Brain microvascular endothelial cell (primary cell): ENCODE data around the gene SGSH.

ENCODE experiments used
- DNase-seq: peaks from one replicate; pipeline ENCODE4 v3.0.0-alpha.2; 2020
- H3K27ac ChIP-seq: fragments of 250-450 bp; sonication (Bioruptor Pico); 2 replicates; pipeline ENCODE4 v1.5.1; 2020; ENCODE audit warnings: mild to moderate bottlenecking, moderate library complexity
- H3K27me3 ChIP-seq: fragments of 250-450 bp; sonication (Bioruptor Pico); replicated peaks from 2 replicates; pipeline ENCODE4 v1.5.1; 2020; ENCODE audit warnings: mild to moderate bottlenecking
- H3K36me3 ChIP-seq: fragments of 250-450 bp; sonication (Bioruptor Pico); replicated peaks from 2 replicates; pipeline ENCODE4 v1.5.1; 2020; ENCODE audit warnings: mild to moderate bottlenecking
- H3K4me3 ChIP-seq: 2 replicates; pipeline ENCODE4 v1.5.1; 2011; ENCODE audit warnings: low read depth, mild to moderate bottlenecking, control low read depth, low read length, moderate library complexity
- CTCF ChIP-seq: IDR thresholded peaks from 2 replicates; pipeline ENCODE4 v1.5.1; 2011; ENCODE audit warnings: low read depth, mild to moderate bottlenecking, moderate library complexity, low read length, control low read depth, inconsistent platforms; ENCODE audit errors: missing control alignments
- in situ Hi-C: cut with HindIII; loops from 2 replicates; pipeline ENCODE4 v1.10.0; 2017; ENCODE audit warnings: low sequenced_read_pairs, low pct_ligation_motif_present

The SGSH gene

GRCh38 chr17:80220054-80220735 lies at the start of gene SGSH, which contains the start of gene SLC26A11:
TSS of gene SGSH (minus strand) at chr17:80220333. CDS start at chr17:80220313, 20 bp downstream.
TSS of gene SLC26A11 (plus strand) at chr17:80220427. CDS start at chr17:80221561, 1,134 bp downstream.
- in situ Hi-C loops = no loop called here
- Histone ChIP-seq H3K27me3 (no peaks in the 10 kb centered on the region), H3K36me3 (no peaks in the 10 kb centered on the region), H3K4me3 (peak within 1 kb of the TSS; percentile 61), H3K27ac (no peak within 1 kb of the TSS)
- DNase-seq = peak; percentile 40
- no peak for TF ChIP-seq CTCF

GRCh38 chr17:80269405-80269807 lies 49.3 kb upstream of the SGSH start:
- no peak for TF ChIP-seq CTCF
- Histone ChIP-seq H3K27ac (no peak overlapping the region), H3K36me3 (peaks cover 10% of the 10 kb centered on the region), H3K4me3 (no peak overlapping the region), H3K27me3 (no peaks in the 10 kb centered on the region)
- in situ Hi-C loops = no loop called here
- DNase-seq = no peak

GRCh38 chr17:80268427-80268826 lies 48.3 kb upstream of the SGSH start:
- in situ Hi-C loops = no loop called here
- Histone ChIP-seq H3K27me3 (no peaks in the 10 kb centered on the region), H3K27ac (no peak overlapping the region), H3K4me3 (no peak overlapping the region), H3K36me3 (peaks cover 10% of the 10 kb centered on the region)
- no peak for TF ChIP-seq CTCF
- no peak for DNase-seq

- in situ Hi-C loops = no loop called here
- no peak for DNase-seq
- TF ChIP-seq CTCF = no peak
- no peaks in the 10 kb centered on the region for H3K27me3 ChIP-seq
- H3K27ac ChIP-seq = no peak overlapping the region
- no peak overlapping the region for H3K4me3 ChIP-seq
- H3K36me3 ChIP-seq = peaks cover 10% of the 10 kb centered on the region
Observed at GRCh38 chr17:80267391-80267790, 47.3 kb upstream of the SGSH start.

DNA sequence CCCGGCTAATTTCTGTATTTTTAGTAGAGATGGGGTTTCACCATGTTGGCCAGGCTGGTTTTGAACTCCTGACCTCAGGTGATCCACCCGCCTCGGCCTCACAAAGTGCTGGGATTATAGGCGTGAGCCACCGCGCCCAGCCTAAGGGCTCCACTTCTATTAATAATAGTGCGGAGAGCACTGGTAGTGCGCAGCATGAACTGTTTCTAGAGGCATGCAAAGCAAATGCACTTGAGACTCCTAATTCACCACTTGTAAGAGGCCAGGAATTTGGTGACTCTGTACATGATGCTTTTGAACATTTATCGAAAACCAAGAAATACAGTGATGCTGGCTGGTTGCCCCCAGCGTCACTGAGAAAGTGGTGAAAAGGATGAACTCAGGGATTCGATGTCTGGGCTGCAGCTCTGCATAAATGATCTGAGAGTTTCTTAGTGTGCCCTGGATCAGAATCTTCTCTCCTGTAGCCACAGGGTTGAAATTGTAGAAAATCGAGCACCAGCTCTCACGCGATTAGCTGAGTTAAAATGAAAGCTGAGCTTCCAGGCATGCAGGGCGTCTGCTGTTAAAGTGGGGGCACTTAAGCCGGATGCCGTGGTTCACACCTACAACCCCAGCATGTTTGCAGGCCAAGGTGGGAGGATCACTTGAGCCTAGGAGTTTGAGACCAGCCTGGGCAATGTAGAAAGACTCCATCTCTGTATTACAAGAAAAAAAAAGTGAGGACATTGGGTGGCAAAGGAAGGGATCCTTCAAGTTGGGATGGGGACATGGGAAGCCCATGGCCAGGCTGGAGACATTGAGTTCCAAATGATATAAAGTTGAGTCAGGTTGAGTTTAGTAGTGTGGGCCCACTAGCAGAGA lies 45.3 kb upstream of the SGSH start:
- Histone ChIP-seq H3K4me3 (no peak overlapping the region), H3K27ac (no peak overlapping the region), H3K27me3 (no peaks in the 10 kb centered on the region), H3K36me3 (peaks cover 13% of the 10 kb centered on the region)
- no peak for DNase-seq
- no peak for TF ChIP-seq CTCF
- in situ Hi-C loops = no loop called here
